Measurements from ENCODE around the gene HPRT1.
A peak's percentile ranks its signal among the peaks of the same experiment; 100 is the strongest.

Gene HPRT1

GRCh38 chrX:134544513-134545151 lies 84.7 kb downstream of the HPRT1 start:
- DNase-seq (ENCODE audit: low spot score): peak; percentile 20

DNA sequence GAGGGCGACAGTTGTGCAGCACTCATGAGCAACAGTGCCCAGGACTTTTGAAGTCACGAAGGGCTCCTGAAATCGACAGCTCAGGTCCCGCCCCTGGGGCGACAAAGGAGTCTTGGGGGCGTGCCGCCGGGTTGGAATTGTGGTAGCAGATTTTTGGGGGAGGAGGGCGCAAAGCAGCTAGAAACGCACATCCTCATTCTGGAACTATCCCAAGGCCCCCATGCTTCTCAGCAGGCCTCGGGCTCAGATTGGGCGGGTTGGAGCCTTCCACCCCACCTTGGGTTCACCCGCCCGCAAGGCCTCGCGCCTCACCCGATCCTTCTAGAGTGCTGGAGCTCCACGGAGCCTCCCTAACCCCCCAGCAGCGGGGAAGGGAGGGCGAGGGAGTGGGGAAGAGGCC lies 85.5 kb downstream of the HPRT1 start:
- peak; percentile 4 for DNase-seq (ENCODE audit: low spot score)

DNA sequence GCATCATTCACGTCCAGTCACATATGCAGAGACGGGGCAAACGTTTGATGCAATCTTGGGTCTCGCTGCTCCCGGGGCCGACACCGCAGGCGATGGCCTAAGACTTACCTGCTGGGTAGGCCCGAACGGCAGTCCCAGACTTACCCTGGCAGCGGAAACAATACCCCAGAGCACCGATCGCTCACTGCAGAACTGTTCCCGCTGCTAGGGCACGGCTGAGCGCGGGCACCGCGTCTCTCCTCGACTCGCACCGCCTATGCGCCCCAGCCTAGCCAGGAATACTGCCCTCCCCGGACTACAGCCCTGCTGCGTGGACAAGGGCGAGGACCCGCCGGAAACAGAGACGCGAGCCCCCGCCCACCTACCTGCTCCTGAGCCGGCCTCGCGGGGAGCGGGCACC lies 86.2 kb downstream of the HPRT1 start:
- DNase-seq (ENCODE audit: low spot score): no peak

- peak; percentile 56 for DNase-seq (ENCODE audit: low spot score)
Observed at GRCh38 chrX:134547047-134547679, 87.2 kb downstream of the HPRT1 start.

DNA sequence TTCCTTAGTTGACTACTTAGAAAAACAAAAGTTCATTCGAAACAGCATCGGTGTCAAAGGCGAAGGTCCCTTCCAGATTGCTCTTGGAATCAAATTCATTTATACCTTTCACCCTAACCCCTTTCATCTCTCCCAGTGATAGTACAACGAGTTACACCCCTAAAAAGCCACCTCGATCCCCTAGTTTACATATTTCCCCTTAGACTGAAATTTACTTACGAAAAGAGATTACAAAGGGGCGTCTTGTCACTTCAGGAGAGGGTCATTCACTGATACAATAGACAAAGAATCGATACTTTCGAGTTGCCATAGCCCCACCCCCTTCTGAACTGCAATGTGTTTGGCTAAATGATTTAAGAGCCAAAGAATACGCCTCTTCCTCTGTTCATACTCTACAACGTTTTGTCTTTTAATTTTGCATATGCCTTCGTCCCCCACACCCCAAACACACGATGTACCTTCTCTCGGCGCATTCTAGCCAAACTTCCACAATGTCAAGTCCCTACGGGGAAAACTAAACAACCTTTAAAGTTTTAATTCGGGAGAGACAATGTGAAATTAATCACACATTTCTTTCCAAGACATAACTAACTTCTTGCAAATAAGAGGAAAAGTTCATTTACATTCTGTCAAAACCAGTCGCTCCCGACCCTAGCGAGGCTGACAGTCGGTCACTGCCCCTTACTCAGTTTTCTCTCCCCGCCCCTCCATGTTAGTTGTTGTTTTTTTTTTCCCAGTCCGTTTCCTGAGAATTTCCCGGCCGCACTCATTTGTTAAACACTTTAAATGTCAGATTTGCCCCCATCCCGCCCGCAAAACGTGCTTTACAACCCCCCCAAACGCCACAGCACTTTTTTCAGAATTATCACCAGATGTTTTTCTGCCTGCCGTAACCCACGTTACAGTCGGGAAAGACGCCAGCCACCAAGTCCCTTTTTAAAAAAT lies 88.6 kb downstream of the HPRT1 start:
- DNase-seq (ENCODE audit: low spot score): no peak
